IMR-90 (cell line): ENCODE results near the gene CLK1. TPM values are rescaled to one million over a fixed set of nuclear protein-coding genes. Genes with fewer than 3 reads are reported as not detected.

Source experiments
- ATAC-seq: fragments of 200-7000 bp; cut with Tn5 transposase; 2 replicates; pipeline ENCODE4 v1.9.1; 2020; ENCODE audit warnings: low read depth, mild to moderate bottlenecking, moderate library complexity
- BruUV-seq: library from RNA; stranded (reverse); fragments of 400-500 nt; replicated peaks from 2 replicates; lab custom pipeline; 2021; lab: Mats Ljungman, UMichigan
- CTCF ChIA-PET: fragments of 300-600 bp; formaldehyde crosslinking; extraction: SDS; loops from one replicate; lab custom pipeline; 2021; ENCODE audit warnings: antibody characterized with exemption; lab: Yijun Ruan, JAX
- POLR2A ChIA-PET: fragments of 300-600 bp; sonication (Branson Sonifier 250); formaldehyde crosslinking; loops from one replicate; lab custom pipeline; 2022; ENCODE audit warnings: antibody characterized with exemption; ENCODE audit not compliant: unreplicated experiment; lab: Charles Lee
- DNase-seq: peaks from one replicate; pipeline ENCODE4 v3.0.0; 2013
- H2AFZ ChIP-seq: replicated peaks from 2 replicates; pipeline ENCODE3; 2013; ENCODE audit warnings: low read length, mild to moderate bottlenecking; ENCODE audit not compliant: poor library complexity
- H2AK5ac ChIP-seq: 2 replicates; pipeline ENCODE4 v1.6.1; 2013; ENCODE audit warnings: low read depth, low read length, inconsistent platforms
- H2AK9ac ChIP-seq: replicated peaks from 2 replicates; pipeline ENCODE3; 2013; ENCODE audit warnings: mild to moderate bottlenecking, low read depth, low read length, moderate library complexity; ENCODE audit not compliant: poor library complexity
- H2BK120ac ChIP-seq: 2 replicates; pipeline ENCODE4 v1.6.1; 2013; ENCODE audit warnings: low read depth, low read length, inconsistent platforms
- H2BK15ac ChIP-seq: 3 replicates; pipeline ENCODE4 v1.6.1; 2013; ENCODE audit warnings: low read depth, low read length, inconsistent platforms
- H2BK20ac ChIP-seq: 2 replicates; pipeline ENCODE4 v1.6.1; 2013; ENCODE audit warnings: low read depth, mild to moderate bottlenecking, inconsistent platforms, low read length, moderate library complexity
- H2BK5ac ChIP-seq: 2 replicates; pipeline ENCODE4 v1.6.1; 2013; ENCODE audit warnings: mild to moderate bottlenecking, low read depth, low read length, inconsistent platforms; ENCODE audit not compliant: poor library complexity, severe bottlenecking
- H3K14ac ChIP-seq: replicated peaks from 2 replicates; pipeline ENCODE4 v1.6.1; 2013; ENCODE audit warnings: low read depth, low read length, inconsistent platforms
- H3K18ac ChIP-seq: 2 replicates; pipeline ENCODE4 v1.6.1; 2013; ENCODE audit warnings: low read depth, low read length, control low read depth
- H3K23ac ChIP-seq: 2 replicates; pipeline ENCODE4 v1.6.1; 2013; ENCODE audit warnings: low read depth, low read length, inconsistent platforms
- H3K27ac ChIP-seq: 2 replicates; pipeline ENCODE4 v1.5.1; 2013; ENCODE audit warnings: mild to moderate bottlenecking, control low read depth, low read length; ENCODE audit not compliant: insufficient read depth
- H3K27me3 ChIP-seq: 2 replicates; pipeline ENCODE4 v1.6.1; 2013; ENCODE audit warnings: low read length; ENCODE audit not compliant: control insufficient read depth, insufficient read depth
- H3K36me3 ChIP-seq: 2 replicates; pipeline ENCODE4 v1.6.1; 2013; ENCODE audit warnings: low read length, mixed read lengths; ENCODE audit not compliant: control insufficient read depth, insufficient read depth
- H3K4ac ChIP-seq: 2 replicates; pipeline ENCODE4 v1.6.1; 2013; ENCODE audit warnings: low read depth, low read length, inconsistent platforms
- H3K4me1 ChIP-seq: 2 replicates; pipeline ENCODE4 v1.6.1; 2013; ENCODE audit warnings: low read length, mixed read lengths; ENCODE audit not compliant: control insufficient read depth, insufficient read depth
- H3K4me2 ChIP-seq: 2 replicates; pipeline ENCODE4 v1.6.1; 2013; ENCODE audit warnings: low read depth, mild to moderate bottlenecking, control low read depth, low read length, moderate library complexity
- H3K4me3 ChIP-seq: 2 replicates; pipeline ENCODE4 v1.5.1; 2013; ENCODE audit warnings: low read depth, mild to moderate bottlenecking, control low read depth, low read length, moderate library complexity; ENCODE audit not compliant: insufficient read depth
- H3K56ac ChIP-seq: 2 replicates; pipeline ENCODE4 v1.6.1; 2013; ENCODE audit warnings: low read length, inconsistent platforms; ENCODE audit not compliant: insufficient read depth; ENCODE audit errors: extremely low read depth
- H3K79me1 ChIP-seq, 2 experiments: 2 replicates each; pipeline ENCODE4 v1.6.1; 2013; ENCODE audit warnings: low read length in 2 of 2, inconsistent platforms in 1 of 2, low read depth in 1 of 2
- H3K9ac ChIP-seq: 2 replicates; pipeline ENCODE4 v1.6.1; 2013; ENCODE audit warnings: low read depth, low read length, control low read depth
- H3K9me1 ChIP-seq: 2 replicates; pipeline ENCODE4 v1.6.1; 2013; ENCODE audit warnings: low read length, inconsistent platforms; ENCODE audit not compliant: insufficient read depth
- H3K9me3 ChIP-seq: 2 replicates; pipeline ENCODE4 v1.6.1; 2013; ENCODE audit warnings: low read length; ENCODE audit not compliant: control insufficient read depth, insufficient read depth
- H4K20me1 ChIP-seq: 2 replicates; pipeline ENCODE4 v1.6.1; 2013; ENCODE audit warnings: low read length, inconsistent platforms; ENCODE audit not compliant: insufficient read depth
- H4K5ac ChIP-seq: 2 replicates; pipeline ENCODE4 v1.6.1; 2013; ENCODE audit warnings: mild to moderate bottlenecking, low read depth, low read length, control low read depth
- H4K8ac ChIP-seq, 2 experiments: 2 replicates each; pipeline ENCODE4 v1.6.1; 2013; ENCODE audit warnings: low read depth in 2 of 2, low read length in 2 of 2, control low read depth in 1 of 2, inconsistent platforms in 1 of 2
- H4K91ac ChIP-seq: 2 replicates; pipeline ENCODE4 v1.6.1; 2013; ENCODE audit warnings: low read depth, low read length, inconsistent platforms; ENCODE audit not compliant: insufficient read depth
- CHD1 ChIP-seq: IDR thresholded peaks from 2 replicates; pipeline ENCODE4 v1.6.1; 2012; ENCODE audit warnings: low read depth, low read length, improper control_type of control experiment
- ELK1 ChIP-seq: fragments of 150-350 bp; IDR thresholded peaks from 2 replicates; pipeline ENCODE4 v1.6.1; 2016; ENCODE audit warnings: low read depth, mild to moderate bottlenecking, low read length, moderate library complexity, borderline replicate concordance
- FOS ChIP-seq: fragments of 150-350 bp; IDR thresholded peaks from 2 replicates; pipeline ENCODE4 v1.6.1; 2016; ENCODE audit warnings: low read depth, low read length
- MAZ ChIP-seq: IDR thresholded peaks from 2 replicates; pipeline ENCODE4 v1.6.1; 2012; ENCODE audit warnings: low read depth, mild to moderate bottlenecking, low read length, improper control_type of control experiment, moderate library complexity, borderline replicate concordance
- POLR2A ChIP-seq: IDR thresholded peaks from 2 replicates; pipeline ENCODE4 v1.6.1; 2012; ENCODE audit warnings: mild to moderate bottlenecking, low read depth, low read length
- RAD21 ChIP-seq: IDR thresholded peaks from 2 replicates; pipeline ENCODE4 v1.6.1; 2012; ENCODE audit warnings: low read length, improper control_type of control experiment
- RCOR1 ChIP-seq: IDR thresholded peaks from 2 replicates; pipeline ENCODE4 v1.6.1; 2012; ENCODE audit warnings: mild to moderate bottlenecking, low read length, improper control_type of control experiment; ENCODE audit not compliant: insufficient replicate concordance
- RFX5 ChIP-seq: IDR thresholded peaks from 2 replicates; pipeline ENCODE4 v1.8.0; 2012; ENCODE audit warnings: low read depth, mild to moderate bottlenecking, low read length, moderate library complexity
- USF2 ChIP-seq: fragments of 150-350 bp; IDR thresholded peaks from 2 replicates; pipeline ENCODE4 v1.6.1; 2017; ENCODE audit warnings: mild to moderate bottlenecking, antibody characterized with exemption, low read length, low read depth
- WGBS, 2 experiments: methylation state at CpG; one replicate each; pipeline versions ENCODE4 v1.1.5 to v1.1.7; 2013; ENCODE audit warnings: missing lambda C conversion rate in 2 of 2; ENCODE audit not compliant: insufficient read length in 1 of 2; ENCODE audit errors: extremely low coverage in 2 of 2; 5-methylcytosine and 5-hydroxymethylcytosine counted together
- dilution Hi-C: fragments of 300-500 bp; cut with HindIII; formaldehyde crosslinking; loops from one replicate; pipeline ENCODE4 v1.14.3; 2018; ENCODE audit warnings: low sequenced_read_pairs; ENCODE audit not compliant: unreplicated experiment
- in situ Hi-C: fragments of 300-500 bp; cut with MboI; formaldehyde crosslinking; loops from 3 replicates; pipeline ENCODE4 v1.14.3; 2019; ENCODE audit warnings: low sequenced_read_pairs, inconsistent platforms, mixed read lengths
- intact Hi-C: fragments of 100-400 bp; cut with micrococcal nuclease; formaldehyde crosslinking; loops from 2 replicates; pipeline ENCODE4 v1.10.0; 2022
- polyA plus RNA-seq, 3 experiments: library from polyadenylated mRNA; depleted of rRNA; stranded (reverse); fragments of >200 nt; gene quantifications; 2 replicates each; pipeline ENCODE4 v1.2.3, GENCODE V29; 2012; ENCODE audit warnings: low replicate concordance in 1 of 3
- total RNA-seq: library from RNA; depleted of rRNA; stranded (reverse); fragments of >200 nt; gene quantifications from 2 replicates; pipeline ENCODE4 v1.2.3, GENCODE V29; 2012

CLK1 gene
- total and polyA plus RNA-seq, 2 of the 4 experiments (the other 2 are of a cell fraction): 26.2 to 35.5 TPM

- no peak overlapping the region for H2BK15ac ChIP-seq
- no peak overlapping the region for H3K14ac ChIP-seq
- H3K4me2 ChIP-seq: no peak overlapping the region
- no peak for DNase-seq
- no peak overlapping the region for H2AK5ac ChIP-seq
- no peak overlapping the region for H2BK120ac ChIP-seq
- intact Hi-C loops: no loop called here
- no peak overlapping the region for H2BK20ac ChIP-seq
- dilution Hi-C loops: no loop called here
- ChIA-PET CTCF (no interaction called here), POLR2A (no interaction called here)
- no peak overlapping the region for H3K56ac ChIP-seq
- no peak overlapping the region for H3K9ac ChIP-seq
- in situ Hi-C loops: no loop called here
- H2AK9ac ChIP-seq: no peak overlapping the region
- H4K8ac ChIP-seq: no peak overlapping the region
- BruUV-seq: no TSS peak
- WGBS, 2 experiments: 100% methylated on average over 2 of the region's 2 CpGs; no CpG with 5 or more reads in 1 of the 2 experiments
- peaks cover 5% of the 10 kb centered on the region for H3K9me1 ChIP-seq
- no peaks in the 10 kb centered on the region for H4K20me1 ChIP-seq
- no peak overlapping the region for H3K18ac ChIP-seq
- peaks cover 3% of the 10 kb centered on the region for H3K4me1 ChIP-seq
- H3K27ac ChIP-seq: no peak overlapping the region
- H3K23ac ChIP-seq: no peak overlapping the region
- H4K91ac ChIP-seq: no peak overlapping the region
- no peak for ATAC-seq
- H3K4me3 ChIP-seq: no peak overlapping the region
- no peak overlapping the region for H2BK5ac ChIP-seq
- TF ChIP-seq MAZ: no peak
- no peak for TF ChIP-seq RCOR1
- TF ChIP-seq FOS: no peak
- TF ChIP-seq POLR2A: no peak
- no peak for TF ChIP-seq ELK1
- TF ChIP-seq CHD1: no peak
- TF ChIP-seq USF2: no peak
- TF ChIP-seq RAD21: no peak
- TF ChIP-seq RFX5: no peak
- H3K79me1 ChIP-seq: peaks cover 0 to 8% of the 10 kb centered on the region in 2 experiments; a peak in 3 of 4 replicates
- H3K9me3 ChIP-seq: no peaks in the 10 kb centered on the region
- no peak overlapping the region for H4K5ac ChIP-seq
- no peak overlapping the region for H3K4ac ChIP-seq
- no peaks in the 10 kb centered on the region for H3K27me3 ChIP-seq
- H3K36me3 ChIP-seq: peaks cover 6% of the 10 kb centered on the region
- no peak overlapping the region for H2AFZ ChIP-seq
Measured at GRCh38 chr2:200869014-200869413, 4.6 kb upstream of the CLK1 start.
